Skin of body (tissue), 2 donors: ENCODE results near the gene UBAC1. TPM values are rescaled to one million over a fixed set of nuclear protein-coding genes. Genes with fewer than 3 reads are reported as not detected.
A peak's percentile ranks its signal among the peaks of the same experiment; 100 is the strongest.

Experiments
- DNase-seq: peaks from one replicate; lab custom pipeline; 2025; lab: John Stamatoyannopoulos, UW
- total RNA-seq: library from RNA; depleted of rRNA; stranded (reverse); fragments of >200 nt; gene quantifications from one replicate; pipeline ENCODE4 v1.2.3, GENCODE V29; 2014

The UBAC1 gene, protein sequence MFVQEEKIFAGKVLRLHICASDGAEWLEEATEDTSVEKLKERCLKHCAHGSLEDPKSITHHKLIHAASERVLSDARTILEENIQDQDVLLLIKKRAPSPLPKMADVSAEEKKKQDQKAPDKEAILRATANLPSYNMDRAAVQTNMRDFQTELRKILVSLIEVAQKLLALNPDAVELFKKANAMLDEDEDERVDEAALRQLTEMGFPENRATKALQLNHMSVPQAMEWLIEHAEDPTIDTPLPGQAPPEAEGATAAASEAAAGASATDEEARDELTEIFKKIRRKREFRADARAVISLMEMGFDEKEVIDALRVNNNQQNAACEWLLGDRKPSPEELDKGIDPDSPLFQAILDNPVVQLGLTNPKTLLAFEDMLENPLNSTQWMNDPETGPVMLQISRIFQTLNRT
- total RNA-seq, result 27.2 TPM

DNA sequence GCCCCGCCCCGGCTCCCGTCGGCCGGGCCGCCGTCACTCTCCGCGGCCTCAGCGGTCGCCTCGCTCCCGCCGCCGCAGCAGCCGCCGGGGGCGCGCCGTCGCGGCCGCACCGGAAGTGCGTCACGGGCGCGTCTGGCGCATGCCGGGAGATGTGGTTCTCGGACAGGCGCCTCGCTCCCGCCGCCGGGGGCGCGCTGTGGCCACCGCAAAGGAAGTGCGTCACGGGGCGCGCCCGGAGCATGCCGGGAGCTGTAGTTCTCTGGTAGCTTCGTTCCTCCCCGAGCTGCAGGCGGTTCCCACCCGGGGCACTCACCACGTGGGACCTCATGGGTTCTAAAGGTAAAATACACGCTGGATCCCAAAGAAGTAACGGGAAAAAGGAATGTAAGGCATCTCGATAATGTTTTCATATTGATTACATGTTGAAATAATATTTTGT, at the start of gene UBAC1:
UBAC1 (minus strand) TSS at position 97 of the 439 bp plus-strand sequence. CDS start 211 bp downstream, outside the sequence.
- peak; percentile 94 for DNase-seq

DNA sequence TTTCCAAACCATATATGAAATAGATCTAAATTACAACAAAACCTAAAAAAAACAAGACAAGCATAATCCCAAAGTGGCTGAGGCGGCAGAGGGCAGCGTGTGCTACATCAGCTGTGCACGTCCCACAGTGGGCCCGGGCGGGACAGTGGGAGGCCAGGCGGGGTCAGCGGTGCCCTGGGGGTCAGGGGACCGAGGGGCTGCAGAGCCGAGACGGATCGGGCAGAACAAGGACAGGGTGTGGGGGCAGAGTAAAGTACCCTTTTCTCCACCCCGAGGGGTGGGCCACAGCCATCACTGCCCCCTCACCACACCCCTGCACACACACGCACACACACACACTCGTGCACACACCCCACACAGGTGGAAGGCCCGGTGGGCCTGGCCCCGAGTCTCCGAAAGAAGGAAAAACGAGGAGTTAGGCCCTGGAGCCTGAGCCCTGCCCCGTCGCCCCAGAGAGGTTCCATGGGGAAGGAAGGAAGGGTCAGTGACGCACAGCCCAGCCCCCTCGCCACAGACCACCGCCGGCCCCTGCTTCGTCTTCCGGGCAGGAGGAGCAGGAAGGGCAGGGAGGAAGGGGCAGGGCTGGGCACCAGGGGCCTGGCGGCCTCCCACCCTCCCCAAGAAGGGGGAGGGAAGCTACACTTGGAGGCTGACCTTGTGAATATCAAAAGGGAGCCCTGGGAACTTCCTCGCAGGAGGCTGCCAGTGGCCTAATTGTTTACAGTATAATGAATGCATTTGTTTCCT, 49.6 kb upstream of the UBAC1 start:
- DNase-seq, result no peak

DNA sequence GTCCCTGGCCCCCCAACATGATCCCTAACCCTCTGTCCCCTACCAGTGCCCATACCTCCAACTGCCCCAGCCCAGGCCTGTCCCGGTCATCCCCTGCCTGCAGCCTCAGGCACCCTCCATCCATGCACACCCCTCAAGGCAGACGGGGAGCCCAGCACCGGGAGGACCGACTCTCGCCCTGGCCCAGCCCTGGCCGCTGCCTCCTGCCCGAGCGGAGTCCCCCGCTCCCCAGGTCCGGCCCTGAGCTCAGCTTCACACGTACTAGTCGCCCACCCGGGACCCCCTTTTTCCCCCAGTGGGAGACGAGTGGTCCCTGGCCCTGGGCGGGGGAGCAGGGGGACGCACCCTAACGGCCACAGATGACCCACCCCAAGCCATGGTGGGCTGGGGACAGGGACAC, 49.0 kb upstream of the UBAC1 start:
- DNase-seq, result no peak

DNA sequence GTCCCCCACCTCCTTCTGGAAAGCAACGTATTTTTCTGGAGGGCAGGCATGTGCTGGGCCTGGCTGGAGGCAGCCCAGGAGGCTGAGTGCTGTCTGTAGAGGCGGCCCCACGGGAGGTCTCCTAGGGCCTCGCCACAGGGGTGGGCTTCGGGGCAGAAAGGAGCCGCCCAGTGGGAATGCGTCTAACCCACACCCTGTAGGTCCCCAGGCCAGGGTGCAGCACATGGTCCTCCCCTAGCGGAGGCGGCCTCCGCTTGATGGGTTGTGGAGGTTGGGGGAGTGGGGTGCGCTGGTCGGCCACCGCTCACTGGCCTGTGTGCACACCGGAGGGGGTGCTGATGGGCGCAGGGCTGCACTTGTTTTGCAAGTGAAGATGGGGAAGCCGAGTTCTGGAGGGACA, 48.3 kb upstream of the UBAC1 start:
- DNase-seq, result no peak

DNA sequence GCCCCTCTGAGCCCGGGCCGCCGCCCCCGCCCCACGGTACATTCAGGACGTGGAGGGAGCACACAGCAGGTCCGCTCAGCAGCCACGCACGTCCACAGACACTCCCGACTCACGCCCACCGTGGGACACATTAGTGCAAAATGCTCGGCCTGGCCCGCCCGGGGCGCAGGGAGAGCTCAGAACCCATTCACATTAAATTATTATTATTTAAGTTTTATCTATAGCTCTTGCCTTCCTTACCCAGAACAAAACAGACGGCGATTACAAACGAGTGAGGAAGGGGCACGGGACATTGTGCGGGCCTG, 47.5 kb upstream of the UBAC1 start:
- DNase-seq, result no peak

DNA sequence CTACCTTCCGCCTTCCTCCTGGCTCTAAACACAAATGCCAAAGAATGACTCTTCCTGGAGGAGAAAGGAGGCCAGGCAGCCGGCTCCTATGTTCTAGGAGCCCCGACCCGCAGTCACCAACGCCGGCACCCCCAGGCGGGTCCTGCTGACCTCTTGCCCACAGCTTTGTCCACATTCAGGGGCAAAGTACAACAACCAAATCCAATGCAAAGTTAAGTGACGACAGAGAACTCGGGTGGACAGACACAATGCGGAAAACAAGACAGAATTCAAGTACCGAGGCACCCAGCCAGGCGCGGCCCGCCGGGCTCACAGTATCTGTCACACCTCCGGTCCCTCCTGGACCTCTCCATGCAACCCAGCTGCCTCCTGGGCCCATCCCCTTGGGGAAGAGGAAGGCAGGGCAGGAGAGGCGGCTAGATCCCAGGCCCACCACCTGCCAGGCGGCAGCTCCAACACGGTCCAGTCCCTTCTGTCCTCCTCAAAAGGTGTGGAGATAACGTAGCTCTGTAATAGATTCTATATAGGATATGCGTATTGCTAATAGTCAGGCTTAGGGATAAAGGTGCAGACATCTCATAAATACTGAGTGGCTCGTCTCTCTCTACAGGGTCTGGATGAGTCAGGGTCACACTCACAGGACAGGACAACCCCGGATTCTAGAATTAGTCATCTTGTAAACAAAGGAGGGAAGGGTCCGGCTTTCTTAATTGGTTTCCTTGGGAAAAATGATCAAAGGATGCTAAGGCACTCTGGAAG, 46.9 kb upstream of the UBAC1 start:
- no peak for DNase-seq

DNA sequence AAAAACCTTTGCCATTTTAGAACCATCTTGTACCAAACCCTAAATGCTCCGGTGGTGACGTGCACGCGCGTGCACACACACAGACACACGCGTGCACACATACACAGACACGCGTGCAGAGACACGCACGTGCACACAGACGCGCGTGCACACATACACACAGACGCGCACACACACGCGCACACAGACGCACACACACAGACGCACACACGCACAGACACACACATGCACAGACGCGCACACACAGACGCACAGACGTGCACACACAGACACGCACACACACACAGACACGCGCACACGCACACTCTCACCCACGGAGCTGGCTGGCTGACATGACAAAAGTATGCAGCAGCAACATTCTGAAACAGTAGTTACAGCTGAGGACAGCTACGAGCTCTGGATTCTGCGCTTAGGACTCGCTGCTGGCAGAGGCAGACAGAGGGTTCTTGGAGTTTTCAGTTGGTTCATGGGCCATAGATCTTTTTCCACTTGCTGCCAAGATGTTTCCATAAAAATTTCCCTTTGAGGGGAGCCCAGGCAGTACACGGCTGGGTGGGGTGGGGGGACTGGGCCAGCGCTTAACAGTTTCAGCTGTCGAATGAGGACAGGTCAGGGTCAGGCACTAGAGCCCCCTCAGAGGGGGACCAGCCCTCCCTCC, 46.2 kb upstream of the UBAC1 start:
- DNase-seq, result no peak

DNA sequence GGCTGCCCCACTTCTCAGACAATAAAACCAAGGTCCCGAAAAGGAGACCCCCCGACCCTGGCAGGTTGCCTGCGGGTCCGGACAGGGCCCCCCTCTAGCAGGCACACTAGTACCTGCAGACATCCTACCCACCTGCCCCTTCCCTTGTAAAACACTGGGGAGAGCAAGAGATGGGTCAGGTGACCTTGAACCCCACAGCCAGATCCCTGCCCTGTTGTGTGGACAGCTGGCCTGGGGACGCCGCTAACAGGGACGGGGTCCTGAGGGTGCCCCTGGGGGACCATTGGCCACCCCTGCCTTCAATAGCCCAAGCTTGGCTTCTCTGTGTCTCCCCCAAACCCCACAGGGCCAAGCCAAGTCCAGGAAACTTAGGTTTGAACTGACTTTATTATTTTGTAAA, 45.0 kb upstream of the UBAC1 start:
- DNase-seq, result no peak

DNA sequence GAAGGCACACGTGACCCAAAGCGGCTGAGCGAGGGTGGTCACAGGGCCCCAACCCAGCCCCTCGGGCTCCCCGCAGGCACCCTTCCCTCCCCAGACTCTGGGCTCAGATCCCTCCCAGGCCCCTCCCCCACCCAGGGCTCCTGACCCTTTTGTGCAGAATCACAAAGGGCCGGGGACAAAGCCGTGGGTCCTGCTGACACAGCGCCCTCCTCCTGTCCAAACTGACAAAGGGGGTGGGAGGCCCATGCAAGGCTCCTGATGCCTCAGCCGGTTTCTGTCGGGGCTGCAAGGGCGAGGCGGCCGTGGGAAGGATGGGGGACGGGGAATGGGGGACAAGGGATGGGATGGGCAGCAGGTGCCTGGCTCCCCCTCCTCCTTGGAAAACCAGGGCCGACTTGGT, 43.5 kb upstream of the UBAC1 start:
- no peak for DNase-seq

DNA sequence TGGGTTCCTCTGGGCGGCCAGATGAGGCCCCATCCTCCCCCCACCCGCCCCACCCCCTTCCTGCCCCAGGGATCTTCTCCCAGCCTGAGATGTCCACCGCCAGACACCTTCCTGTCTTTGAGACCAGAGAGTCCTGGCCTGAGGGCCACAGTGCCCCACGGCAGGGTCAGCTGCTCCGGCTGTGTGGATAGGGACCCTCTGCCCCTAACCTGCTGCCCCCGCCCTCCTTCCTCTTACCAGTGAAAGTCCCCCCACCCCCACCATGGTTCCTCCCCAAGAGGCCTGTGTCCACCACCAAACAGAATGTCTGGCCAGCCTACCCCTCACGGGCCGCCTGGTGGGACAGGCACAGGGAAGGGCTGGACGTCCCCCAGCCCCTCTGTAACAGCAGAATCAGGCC, 43.0 kb upstream of the UBAC1 start:
- DNase-seq, result no peak

DNA sequence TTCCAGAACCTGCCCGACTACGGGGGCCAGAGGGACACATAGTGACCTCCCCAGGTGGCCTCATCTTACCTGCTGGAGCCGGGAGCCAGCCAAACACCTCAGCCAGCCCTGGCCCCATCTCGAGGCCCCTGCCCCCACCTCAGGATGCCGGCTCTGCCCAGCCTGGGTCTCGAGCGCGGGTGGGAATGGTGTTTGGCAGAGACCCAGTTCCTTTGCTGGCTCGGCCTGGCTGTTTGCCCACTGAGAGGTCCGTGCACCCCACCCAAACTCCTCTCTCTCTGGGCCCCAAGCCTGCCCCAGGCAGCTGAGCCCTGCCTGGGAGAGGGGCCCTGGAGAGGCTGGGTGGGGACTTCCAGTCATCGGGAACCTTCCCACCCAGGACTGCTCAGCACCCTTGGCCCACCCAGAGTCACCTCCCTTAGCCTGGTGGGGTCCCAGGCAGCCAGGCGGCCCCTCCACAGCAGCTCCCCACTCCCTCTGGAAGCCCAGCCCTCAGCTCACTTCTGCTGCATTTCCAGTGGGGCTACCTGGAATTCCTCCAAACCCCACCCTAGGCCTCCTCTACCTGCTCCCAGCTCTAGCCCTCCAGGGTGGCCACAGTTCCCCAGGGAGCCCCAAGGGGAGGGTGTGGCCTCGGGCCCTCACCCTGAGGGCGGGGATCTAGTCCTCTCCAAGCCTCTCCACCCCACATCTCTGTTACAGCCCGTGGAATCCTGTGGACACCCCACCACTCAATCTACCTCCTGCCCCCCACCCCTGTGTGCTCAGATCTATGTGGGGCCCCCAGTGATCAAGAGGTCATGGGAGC, 42.4 kb upstream of the UBAC1 start:
- no peak for DNase-seq

DNA sequence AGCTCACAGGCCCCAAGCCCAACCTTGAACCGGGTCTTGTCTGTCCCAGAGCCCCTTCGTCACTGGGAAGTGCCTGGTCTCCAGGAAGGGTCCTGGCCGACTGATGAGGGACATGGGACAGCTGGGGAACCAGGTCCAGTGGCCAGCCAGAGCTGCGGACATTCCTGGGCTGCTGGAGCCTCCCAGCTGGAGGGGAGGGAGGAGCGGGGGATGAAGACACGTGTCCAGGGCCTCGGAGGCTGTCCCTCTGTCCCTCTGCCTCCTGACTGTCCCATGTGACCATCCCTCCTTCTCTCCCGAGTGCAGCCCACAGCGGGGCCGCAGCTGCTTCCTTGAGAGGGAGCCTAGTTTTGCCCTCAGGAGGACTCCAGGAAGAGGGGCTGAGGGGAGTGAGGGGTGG, 41.7 kb upstream of the UBAC1 start:
- no peak for DNase-seq

DNA sequence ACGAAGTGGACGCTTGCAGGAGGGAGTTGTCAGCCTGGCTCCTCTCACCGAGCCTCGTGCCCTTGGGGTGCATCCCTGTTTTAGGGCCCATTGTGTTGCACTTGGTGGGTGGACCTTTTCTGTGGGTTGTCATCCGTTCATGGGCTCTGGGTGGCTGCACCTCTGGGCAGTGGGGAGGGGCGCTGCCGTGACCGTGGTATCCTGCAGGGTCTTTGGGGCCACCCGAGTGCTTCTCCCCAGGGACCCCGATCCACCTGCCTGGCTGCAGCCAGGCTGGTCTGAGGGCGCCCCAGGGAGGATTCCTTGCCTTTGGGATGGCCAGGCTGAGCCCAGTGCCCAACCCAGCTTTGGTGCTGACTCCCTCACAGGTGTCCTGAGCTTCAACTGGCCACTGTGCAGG, 41.0 kb upstream of the UBAC1 start:
- no peak for DNase-seq

DNA sequence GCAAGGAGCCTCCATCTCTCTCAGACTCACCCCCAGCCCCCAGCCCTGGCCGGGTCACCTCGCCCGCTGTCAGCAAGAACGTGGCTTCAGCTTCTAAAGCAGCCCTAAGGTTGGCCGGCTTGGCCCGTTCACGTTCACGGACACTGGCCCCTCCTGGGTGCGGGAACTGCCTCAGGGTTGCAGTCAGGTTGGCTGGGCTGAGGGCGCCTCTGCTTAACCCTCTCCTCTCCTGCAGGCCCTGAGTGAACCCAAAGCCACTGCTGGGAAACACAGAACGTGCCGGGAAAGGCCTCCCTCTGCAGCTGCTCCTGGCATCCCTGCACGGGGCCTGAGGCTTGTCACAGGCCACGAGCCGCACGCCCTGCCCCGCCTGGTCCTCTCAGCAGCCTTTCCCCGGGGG, 40.1 kb upstream of the UBAC1 start:
- no peak for DNase-seq

DNA sequence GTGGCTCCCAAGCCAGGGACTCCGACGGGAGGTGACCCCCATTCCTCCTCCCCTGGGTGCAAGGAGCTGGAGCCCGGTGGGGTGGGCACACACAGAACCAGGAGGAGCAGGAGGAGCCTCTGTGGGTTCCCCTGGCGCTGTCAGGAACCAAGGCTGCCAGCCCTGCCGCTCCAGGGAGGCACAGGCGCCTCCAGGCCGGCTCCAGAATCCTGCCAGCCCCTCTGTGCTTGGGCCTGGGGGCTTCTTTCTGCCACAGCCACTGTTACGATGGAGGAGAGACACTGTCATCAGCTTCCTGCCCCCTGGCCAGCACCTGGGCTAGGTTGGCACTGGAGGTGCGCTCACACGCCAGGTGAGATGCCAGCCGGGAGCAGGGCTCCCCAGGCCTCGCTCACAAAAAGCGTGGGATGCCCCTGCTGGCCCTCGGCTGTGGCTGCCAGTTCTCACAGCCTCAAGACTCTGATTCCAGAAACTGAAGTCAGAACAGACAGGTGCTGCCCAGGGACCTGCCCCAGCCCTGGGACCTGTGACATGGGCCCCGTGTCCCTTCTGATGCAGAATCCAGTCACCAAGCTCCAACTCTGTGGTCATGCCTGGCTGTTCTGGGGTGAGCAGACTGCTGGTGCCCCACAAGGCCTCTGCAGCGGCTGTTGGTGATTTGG, 37.4 kb upstream of the UBAC1 start:
- DNase-seq, result no peak

DNA sequence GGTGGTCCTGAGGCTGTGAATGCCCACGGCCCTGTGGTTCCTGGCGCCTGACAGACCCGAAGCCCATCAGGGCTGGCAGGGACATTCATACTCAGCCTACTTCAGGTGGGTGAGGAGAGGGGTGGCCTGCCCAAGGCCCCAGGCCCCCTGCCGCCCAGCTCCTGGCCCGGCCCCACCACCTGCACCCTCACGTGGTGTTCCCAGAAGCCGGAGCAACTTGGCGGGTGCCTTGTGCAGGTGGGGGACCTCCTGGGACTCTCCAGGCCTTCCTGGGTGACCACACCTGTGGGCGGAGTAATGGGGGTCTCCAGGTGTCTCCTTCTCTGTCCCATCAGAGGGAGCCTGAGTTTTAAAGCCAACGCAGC, 36.8 kb upstream of the UBAC1 start:
- no peak for DNase-seq

DNA sequence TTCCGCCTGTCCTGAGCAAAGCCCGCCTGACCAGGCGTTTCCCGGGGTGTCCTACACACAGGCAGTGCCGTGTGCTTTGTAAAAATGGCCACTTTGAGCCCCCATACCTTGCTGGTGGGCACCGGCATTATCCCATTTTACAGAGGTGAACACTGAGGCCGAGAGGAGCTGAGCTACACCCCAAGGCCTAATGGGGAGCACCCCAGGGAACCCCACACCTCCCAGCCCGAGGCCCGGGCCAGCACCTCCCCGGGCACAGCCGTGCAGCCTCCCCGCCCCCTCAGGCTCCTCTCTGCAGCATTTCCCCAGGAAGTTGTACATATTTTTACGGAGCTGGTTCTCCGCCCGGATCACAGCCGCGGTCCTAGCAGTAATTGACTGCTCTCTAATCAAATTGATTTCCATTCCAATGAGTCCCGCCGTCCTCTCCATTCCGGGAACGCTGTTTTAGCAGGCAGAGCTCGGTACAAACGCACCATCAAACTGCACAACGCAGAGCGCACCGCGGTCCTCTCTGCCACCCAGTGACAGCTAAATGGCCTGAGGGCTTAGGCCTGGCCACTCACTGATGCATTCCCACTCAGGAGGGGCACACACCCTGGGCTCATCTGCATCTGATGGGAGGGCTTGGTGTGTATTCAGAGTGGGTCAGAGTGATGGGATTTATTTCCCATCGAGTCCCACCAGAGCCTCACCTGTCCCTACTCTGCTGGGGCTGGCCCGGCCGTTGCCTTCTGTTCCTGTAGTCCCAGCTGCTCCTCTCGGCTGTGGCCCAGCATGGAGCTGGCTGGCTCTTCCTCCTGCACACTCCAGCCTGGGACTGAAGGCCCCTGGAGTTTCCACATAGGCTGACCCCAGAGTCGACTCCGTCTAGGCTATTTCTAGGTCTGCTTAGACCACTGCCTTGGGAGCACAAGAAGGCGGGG, 36.2 kb upstream of the UBAC1 start:
- no peak for DNase-seq

DNA sequence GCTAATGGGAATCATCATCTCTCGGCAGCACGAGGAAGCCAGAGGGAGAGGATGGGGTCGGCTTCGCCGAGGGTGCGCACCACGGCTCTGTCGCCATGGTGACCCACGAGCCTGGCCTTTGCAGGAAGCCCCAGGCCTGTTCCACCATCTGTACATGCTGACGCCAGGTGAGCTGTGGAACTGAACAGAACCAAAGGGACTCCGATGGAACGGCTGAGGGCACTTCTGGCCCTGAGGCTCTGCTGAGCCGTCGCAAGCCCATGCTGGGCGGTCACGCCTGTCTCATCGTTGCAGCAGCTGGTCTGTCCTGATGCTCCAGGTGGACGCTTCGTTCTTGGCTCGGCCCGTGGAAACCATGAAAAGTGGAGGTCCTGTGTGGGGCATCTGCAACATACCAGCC, 34.6 kb upstream of the UBAC1 start:
- no peak for DNase-seq

DNA sequence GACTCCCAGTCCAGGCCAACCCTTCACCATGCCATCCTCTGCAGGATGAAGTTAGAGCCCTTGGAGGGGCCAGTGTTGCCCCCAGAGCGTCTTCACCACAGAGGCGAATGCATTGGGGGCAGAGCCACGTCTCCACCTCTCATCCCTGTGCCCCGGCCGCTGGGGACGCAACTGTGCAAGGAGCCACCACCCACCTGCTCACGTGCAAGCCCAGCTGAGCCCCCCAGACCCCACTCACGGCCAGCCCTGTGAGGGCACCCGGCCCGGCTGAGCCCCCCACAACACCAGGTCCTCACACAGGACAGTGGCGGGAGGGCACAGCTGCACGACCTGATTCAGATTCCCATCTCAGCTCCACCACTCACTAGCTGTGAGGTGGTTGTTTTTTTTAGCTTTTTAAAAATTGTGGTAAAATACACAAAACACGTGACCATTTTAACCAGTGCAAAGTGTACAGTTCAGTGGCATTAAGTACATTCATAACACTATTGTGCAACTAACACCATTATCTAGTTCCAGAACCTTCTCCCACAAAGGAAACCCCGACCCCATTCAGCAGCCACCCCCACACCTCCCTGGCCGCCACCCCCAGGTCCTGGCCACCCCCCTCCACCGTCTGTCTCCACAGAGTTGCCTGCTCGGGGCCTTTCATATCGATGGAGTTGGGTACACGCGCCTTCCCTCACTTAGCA, 33.5 kb upstream of the UBAC1 start:
- no peak for DNase-seq
